ENCODE results near the gene EIF3D. TPM values are rescaled to one million over a fixed set of nuclear protein-coding genes. Genes with fewer than 3 reads are reported as not detected.
"Not testable (repeated sequence)": the region's sequence is repeated elsewhere in the genome, so short reads cannot be mapped to it uniquely, and the experiment has no call there.

EIF3D gene
- total RNA-seq, 1 donor from 2014 or later, result 149 TPM

- no peak for DNase-seq (ENCODE audit: low spot score)
Observed at GRCh38 chr22:36550701-36551495, 21.9 kb upstream of the EIF3D start.

DNA sequence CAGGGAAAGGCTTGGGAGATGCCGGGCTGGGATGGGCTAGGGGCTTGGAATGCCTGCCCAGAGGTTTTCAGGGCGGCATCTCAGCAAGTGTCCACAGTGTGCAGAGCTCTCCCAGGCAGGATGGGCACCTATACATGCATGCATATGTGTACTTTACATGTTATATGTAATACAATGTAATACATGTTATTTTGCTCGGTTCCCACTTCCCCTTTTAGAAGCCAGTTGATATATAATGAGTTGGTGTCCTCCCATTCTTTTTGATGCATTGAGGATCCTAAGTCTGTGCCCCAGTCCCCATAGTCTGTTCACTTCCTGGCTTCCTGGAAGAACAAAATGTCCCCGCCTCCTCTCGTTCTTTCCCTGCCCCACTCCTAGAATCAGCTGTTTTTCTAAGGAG lies 20.1 kb upstream of the EIF3D start:
- no peak for DNase-seq (ENCODE audit: low spot score)

DNA sequence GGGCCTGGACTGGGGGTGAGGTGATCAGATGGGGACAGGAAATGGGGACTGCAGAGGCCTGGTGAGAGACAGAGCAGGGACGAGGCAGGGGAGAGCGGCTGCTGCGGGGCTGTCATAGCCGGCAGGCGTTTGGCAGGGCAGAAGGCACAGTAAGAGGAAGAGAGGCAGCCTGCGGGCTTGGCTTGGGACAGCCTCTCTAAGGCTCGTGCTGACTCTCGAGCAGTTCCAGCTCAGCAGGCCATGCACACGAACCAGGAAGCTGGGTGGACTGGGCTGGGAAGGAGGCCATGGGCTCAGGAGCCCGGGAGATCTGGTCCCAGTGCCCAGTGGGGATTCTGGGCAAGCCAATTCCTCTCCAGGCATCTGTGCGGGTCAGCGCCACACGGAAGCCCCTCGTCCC lies 19.6 kb upstream of the EIF3D start:
- DNase-seq (ENCODE audit: low spot score), result no peak

- DNase-seq (ENCODE audit: low spot score), result no peak
Observed at GRCh38 chr22:36546932-36547331, 18.0 kb upstream of the EIF3D start.

GRCh38 chr22:36546092-36546804 lies 17.3 kb upstream of the EIF3D start:
- DNase-seq (ENCODE audit: low spot score), result no peak

GRCh38 chr22:36544107-36544620 lies 15.2 kb upstream of the EIF3D start:
- no peak for DNase-seq (ENCODE audit: low spot score)

- DNase-seq (ENCODE audit: low spot score), result no peak
Observed at GRCh38 chr22:36541831-36542411, 13.0 kb upstream of the EIF3D start.

DNA sequence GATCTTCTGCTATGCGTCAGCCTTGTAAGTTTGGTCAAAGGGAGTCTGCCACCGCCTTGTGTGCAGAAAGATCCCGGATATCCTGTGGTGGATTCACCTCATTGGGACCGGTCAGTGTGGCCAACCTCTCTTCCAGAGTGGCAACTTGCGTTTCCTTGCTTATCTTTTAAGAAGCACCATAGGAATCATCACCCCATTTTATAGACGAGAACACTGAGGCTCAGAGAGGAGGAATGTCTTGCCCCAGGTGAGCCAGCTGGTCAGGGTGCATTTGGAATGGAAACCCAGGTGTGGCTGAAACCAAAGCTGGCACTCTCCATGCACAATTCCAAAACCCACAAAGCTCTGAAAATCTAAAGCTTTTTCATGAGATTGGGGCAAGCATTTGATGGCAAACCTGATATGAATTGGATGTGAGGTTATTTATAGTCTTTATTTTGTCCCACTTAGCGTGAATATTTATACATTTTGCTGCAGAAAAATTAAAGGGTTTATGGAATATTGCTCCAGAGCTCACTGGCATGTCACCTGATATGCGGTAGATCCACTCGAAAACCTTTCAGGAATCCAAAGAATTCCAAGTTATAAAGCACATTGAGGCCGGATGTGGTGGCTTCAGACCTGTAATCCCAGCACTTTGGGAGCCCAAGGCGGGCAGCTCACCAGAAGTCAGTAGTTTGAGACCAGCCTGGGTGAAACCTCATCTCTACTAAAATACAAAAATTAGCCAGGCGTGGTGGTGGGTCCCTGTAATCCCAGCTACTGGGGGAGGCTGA lies 12.1 kb upstream of the EIF3D start:
- DNase-seq (ENCODE audit: low spot score), result no peak

GRCh38 chr22:36538529-36538928 lies 9.6 kb upstream of the EIF3D start:
- DNase-seq (ENCODE audit: low spot score), result no peak

GRCh38 chr22:36536717-36537116 lies 7.8 kb upstream of the EIF3D start:
- DNase-seq (ENCODE audit: low spot score), result no peak

GRCh38 chr22:36533320-36533719 lies 4.4 kb upstream of the EIF3D start:
- not testable (repeated sequence) for DNase-seq (ENCODE audit: low spot score)

DNA sequence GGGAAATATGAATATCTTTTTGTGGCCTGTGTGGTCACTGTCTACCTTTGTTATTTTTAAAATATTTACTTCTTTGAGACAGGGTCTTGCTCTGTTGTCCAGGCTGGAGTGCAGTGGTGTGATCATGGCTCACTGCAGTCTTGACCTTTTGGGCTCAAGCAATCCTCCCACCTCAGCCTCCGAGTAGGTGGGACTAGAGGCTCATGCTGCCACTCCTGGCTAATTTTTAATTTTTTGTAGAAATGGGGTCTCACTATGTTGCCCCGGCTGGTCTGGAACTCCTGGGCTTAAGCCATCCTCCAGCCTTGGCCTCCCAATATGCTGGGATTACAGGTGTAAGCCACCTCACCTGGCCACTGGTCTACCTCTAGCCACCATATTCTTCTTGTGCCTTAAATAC lies 3.5 kb upstream of the EIF3D start:
- DNase-seq (ENCODE audit: low spot score), result no peak

DNA sequence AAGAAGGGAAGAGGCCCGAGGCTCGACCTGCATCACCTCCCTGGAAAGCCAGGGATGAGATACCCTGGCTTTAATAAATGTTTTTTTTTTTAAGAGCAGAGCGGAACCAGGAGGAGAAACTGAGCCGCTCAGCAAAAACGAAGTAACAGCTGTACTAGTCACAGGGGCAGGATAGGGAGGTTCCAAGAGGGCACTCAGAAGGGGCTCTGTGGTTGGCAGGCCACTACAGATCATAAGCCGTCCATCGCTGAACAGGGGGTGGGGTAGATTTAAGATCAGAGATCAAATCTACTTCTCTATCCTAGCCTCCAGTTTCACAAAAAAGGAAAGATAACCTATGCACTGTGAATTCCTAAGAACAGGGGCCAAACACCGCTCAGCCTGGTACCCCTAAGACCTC lies 625 bp downstream of the EIF3D start:
- DNase-seq (ENCODE audit: low spot score), result no peak

DNA sequence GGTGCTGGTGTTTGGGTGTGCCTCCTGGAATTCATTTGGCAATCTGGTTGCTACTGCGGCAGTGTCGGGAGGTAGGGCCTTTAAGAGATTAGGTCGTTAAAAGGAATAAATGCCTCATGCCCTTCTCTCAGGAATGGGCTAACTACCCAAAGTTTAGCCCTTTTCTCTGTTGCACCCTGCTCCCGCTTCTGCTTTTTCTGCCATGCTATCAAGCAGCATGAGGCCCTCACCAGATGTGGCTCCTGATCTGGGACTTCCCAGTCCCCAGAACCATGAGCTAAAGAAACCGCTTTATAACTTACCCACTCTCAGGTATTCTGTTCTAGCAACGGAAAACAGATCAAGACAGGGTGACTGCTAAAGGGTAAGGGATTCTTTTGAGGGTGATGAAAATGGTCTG lies 6.3 kb downstream of the EIF3D start:
- no peak for DNase-seq (ENCODE audit: low spot score)

GRCh38 chr22:36520423-36520822 lies 8.5 kb downstream of the EIF3D start:
- no peak for DNase-seq (ENCODE audit: low spot score)

DNA sequence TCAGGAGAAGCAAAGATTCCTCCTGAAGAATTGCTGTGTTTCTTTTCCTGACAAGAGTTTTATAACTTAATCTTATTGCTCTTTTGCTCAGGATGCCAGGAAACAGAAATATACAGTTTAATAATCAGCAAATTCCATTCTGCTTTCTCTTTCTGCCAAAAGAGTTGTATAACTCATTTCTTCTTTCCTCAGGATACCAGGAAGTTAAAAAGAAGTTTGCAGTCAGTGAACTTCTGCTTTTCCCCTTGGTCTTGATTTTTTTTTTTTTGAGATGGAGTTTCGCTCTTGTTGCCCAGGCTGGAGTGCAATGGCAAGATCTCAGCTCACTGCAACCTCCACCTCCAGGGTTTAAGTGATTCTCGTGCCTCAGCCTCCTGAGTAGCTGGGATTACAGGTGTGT lies 9.1 kb downstream of the EIF3D start:
- not testable (repeated sequence) for DNase-seq (ENCODE audit: low spot score)

GRCh38 chr22:36514766-36515165 lies 14.2 kb downstream of the EIF3D start:
- no peak for DNase-seq (ENCODE audit: low spot score)

- DNase-seq (ENCODE audit: low spot score), result no peak
Observed at GRCh38 chr22:36512991-36513390, 16.0 kb downstream of the EIF3D start.

DNA sequence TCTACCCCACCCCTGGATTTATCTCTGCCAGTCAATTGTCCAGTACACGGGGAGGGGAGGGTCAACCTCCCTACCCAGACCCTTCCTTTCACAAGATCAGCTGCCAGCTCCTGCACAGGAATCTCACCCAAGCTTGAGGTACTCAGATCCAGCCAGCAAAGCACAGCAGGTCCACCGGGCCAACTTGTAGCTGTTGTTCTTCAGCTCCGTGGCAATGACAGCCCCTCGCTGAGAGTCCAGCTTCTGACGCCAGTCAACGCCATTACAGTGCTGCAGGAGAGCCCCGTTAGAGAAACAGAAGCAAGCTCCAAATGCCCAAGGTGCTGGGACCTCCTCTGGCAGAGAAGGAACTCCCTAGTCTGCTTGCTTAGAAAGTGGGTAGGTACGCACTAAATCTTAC lies 16.6 kb downstream of the EIF3D start:
- DNase-seq (ENCODE audit: low spot score), result no peak

DNA sequence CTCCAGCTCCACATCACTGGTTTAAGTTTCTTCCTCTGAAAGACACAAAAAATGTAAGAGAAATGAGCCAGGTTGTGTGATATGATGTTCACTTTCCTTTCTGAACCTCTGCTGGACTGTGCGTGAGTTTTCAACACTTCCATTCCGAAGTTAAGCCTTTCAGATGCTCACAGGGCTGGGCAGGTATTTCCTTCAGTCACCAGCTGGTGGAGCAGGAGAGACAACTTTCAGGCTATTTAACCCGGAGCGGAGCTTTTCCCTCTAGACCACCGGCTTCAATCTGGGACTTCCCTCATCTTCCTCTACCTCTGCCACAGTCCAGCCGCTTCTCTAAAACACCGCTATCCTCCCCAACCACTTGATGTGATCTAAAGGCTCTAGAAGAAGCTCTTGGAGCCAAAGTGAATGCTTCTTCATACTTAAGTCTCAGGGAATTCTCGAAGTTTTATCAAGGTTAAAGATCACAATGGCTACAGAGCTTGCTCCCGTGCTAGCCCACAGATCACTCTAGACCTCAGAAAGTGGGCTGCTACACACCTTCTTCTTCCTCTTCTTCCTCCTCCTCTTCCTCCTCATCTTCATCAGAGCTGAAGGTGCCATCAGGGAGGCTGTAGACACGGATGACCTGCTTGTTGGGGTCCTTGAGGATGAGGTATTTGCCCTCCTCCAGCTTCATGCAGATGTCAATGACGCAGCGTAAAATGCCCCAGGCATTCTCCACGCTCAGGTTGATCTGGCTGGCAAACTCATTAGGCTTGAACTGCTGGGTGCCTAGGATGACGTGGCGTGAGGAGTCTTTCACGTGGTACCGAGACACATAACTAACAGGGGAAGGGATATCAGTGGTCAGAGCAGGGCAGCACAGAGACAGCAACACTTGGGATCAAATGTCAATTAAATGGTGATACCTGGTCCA lies 17.7 kb downstream of the EIF3D start:
- no peak for DNase-seq (ENCODE audit: low spot score)

Measured in mesenteric fat pad (tissue), 1 donor.